Measurements from ENCODE around the gene NDUFS8. TPM values are rescaled to one million over a fixed set of nuclear protein-coding genes. Genes with fewer than 3 reads are reported as not detected.
A peak's percentile ranks its signal among the peaks of the same experiment; 100 is the strongest.

NDUFS8 gene
- total RNA-seq, 1 experiment from 2014 or later = 576 TPM

DNA sequence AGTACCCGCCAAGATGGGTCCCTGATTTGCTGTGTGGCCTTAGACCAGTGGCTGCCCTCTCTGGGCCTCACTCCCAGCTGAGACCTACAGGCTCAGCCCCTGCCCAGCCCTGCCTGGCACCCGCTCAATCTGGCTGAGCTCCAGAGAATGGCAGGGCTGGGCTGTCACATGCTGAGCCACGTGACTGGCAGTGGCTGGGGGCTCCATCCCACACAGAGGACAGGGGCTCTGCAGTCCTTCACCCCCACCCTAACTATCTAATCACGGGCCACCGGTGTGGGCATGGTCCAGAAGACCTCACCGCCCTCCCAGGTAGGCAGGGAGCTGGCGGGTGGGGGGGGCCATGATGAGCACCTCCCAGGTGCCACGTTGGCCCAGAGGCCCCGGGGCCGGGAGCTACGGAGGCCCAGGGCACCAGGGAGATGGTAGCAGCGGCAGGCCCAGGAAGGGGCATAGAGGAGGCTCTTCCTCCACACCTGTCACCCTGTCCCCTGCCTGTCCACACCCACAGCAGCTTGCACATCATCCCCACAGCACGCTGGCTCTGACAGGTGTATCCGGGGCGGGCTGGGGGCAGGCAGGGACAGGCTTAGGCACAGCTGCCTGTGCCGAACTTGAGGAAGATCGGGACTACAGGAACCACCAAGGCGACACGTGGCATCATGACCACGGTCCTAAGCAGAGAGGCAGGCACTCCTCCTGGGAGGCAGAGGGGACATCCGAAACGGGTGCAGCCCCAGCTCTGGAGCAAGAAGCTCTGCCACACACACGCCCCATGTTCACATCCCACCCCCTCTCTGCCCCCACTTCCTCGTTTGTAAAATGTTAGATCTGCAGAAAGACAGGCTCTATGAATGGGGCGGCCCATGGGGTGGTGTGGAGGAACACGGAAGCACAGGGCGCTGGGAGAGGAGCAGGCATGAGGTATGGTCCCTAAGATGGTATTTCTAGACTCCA lies 21.8 kb upstream of the NDUFS8 start:
- no peaks in the 10 kb centered on the region for H4K20me1 ChIP-seq (ENCODE audit: low read length)

GRCh38 chr11:68009391-68010089 lies 20.9 kb upstream of the NDUFS8 start:
- CTCF ChIA-PET = interaction anchor here (1.2 to 1.5 kb wide), 2 partner anchors 11 to 162 kb away, joined by 3 to 5 read pairs; no protein-coding TSS in a partner anchor
- H3K27me3 ChIP-seq (ENCODE audit: low read length) = no peaks in the 10 kb centered on the region
- intact Hi-C loops (cut with micrococcal nuclease) = loop anchor here (1.0 to 10.0 kb wide), 2 partner anchors 12 to 205 kb away; partner anchors contain the start of gene KMT5B
- peaks cover 56% of the 10 kb centered on the region for H3K4me1 ChIP-seq (ENCODE audit: insufficient read depth, low read length)
- peak overlapping the region; percentile 52 for H2AFZ ChIP-seq (ENCODE audit: low read length)
- peak overlapping the region; percentile 96 for H3K27ac ChIP-seq (ENCODE audit: low read length)
- H3K4me3 ChIP-seq (ENCODE audit: low read length) = peak overlapping the region; percentile 65
- H4K20me1 ChIP-seq (ENCODE audit: low read length) = no peaks in the 10 kb centered on the region
- H3K4me2 ChIP-seq (ENCODE audit: low read length) = peak overlapping the region; percentile 85
- H3K79me2 ChIP-seq (ENCODE audit: low read length) = peaks cover 24% of the 10 kb centered on the region
- BruUV-seq (replicated peaks) = no TSS peak
- no peaks in the 10 kb centered on the region for H3K9me2 ChIP-seq (replicated peaks; ENCODE audit: low read length)
- TF ChIP-seq CTCF (conservative IDR thresholded peaks at IDR 0.05; ENCODE audit: low read depth, low read length) = peak; percentile 65
- no peak for TF ChIP-seq EZH2phosphoT487 (IDR thresholded peaks at IDR 0.05; ENCODE audit: borderline replicate concordance, low read length)
- no peak for TF ChIP-seq EZH2 (IDR thresholded peaks at IDR 0.05; ENCODE audit: low read length, unreplicated experiment)
- H3K36me3 ChIP-seq (ENCODE audit: low read depth, low read length) = no peaks in the 10 kb centered on the region
- peaks cover 12% of the 10 kb centered on the region for H3F3A ChIP-seq (ENCODE audit: low read length, unreplicated experiment)
- POLR2A ChIA-PET (ENCODE audit: unreplicated experiment) = interaction anchor here (0.7 kb wide), 2 partner anchors 10 to 299 kb away, joined by 3 read pairs; no protein-coding TSS in a partner anchor
- no peak; the same call in 1 of the 2 replicates for ATAC-seq
- no peaks in the 10 kb centered on the region for H3K9me3 ChIP-seq (ENCODE audit: low read length)
- H3K9ac ChIP-seq (ENCODE audit: low read length) = peak overlapping the region; percentile 79
- peak; percentile 67 for DNase-seq

More for the DNA sequence above, 21.8 kb upstream of the NDUFS8 start:
- TF ChIP-seq CTCF (conservative IDR thresholded peaks at IDR 0.05; ENCODE audit: low read depth, low read length) (no peak), EZH2phosphoT487 (IDR thresholded peaks at IDR 0.05; ENCODE audit: borderline replicate concordance, low read length) (no peak)
- POLR2A ChIA-PET (ENCODE audit: unreplicated experiment) = no interaction called here
- peaks cover 52% of the 10 kb centered on the region for H3K4me1 ChIP-seq (ENCODE audit: insufficient read depth, low read length)
- peak overlapping the region; percentile 96; the same call in 1 of the 2 replicates for H3K27ac ChIP-seq (ENCODE audit: low read length)
- H3K79me2 ChIP-seq (ENCODE audit: low read length) = peaks cover 24% of the 10 kb centered on the region
- CTCF ChIA-PET = no interaction called here
- no peak overlapping the region for H3K4me3 ChIP-seq (ENCODE audit: low read length)
- DNase-seq = no peak
- H3K27me3 ChIP-seq (ENCODE audit: low read length) = no peaks in the 10 kb centered on the region
- no peaks in the 10 kb centered on the region for H3K9me3 ChIP-seq (ENCODE audit: low read length)
- H2AFZ ChIP-seq (ENCODE audit: low read length) = no peak overlapping the region
- ATAC-seq = no peak
- H3K4me2 ChIP-seq (ENCODE audit: low read length) = no peak overlapping the region
- peaks cover 7% of the 10 kb centered on the region for H3F3A ChIP-seq (ENCODE audit: low read length, unreplicated experiment)
- BruUV-seq (replicated peaks) = no TSS peak
- no peaks in the 10 kb centered on the region for H3K36me3 ChIP-seq (ENCODE audit: low read depth, low read length)
- no peaks in the 10 kb centered on the region for H3K9me2 ChIP-seq (replicated peaks; ENCODE audit: low read length)
- no peak overlapping the region for H3K9ac ChIP-seq (ENCODE audit: low read length)
- intact Hi-C loops (cut with micrococcal nuclease) = loop anchor here (1.0 kb wide), 1 partner anchor 13 kb away; no protein-coding TSS in a partner anchor

All from PC-3 (cell line).